ENCODE data around the gene CUEDC2.

The CUEDC2 gene

GRCh38 chr10:102408728-102409603 lies 23.4 kb downstream of the CUEDC2 start:
- no peak for DNase-seq

GRCh38 chr10:102408131-102408727 lies 24.1 kb downstream of the CUEDC2 start:
- DNase-seq = no peak

GRCh38 chr10:102407425-102408130 lies 24.8 kb downstream of the CUEDC2 start:
- no peak for DNase-seq

- no peak for DNase-seq
Observed at GRCh38 chr10:102406815-102407214, 25.6 kb downstream of the CUEDC2 start.

- no peak for DNase-seq
Observed at GRCh38 chr10:102405632-102406031, 26.7 kb downstream of the CUEDC2 start.

GRCh38 chr10:102405108-102405571 lies 27.2 kb downstream of the CUEDC2 start:
- DNase-seq = no peak

GRCh38 chr10:102404361-102405107 lies 27.8 kb downstream of the CUEDC2 start:
- no peak for DNase-seq

GRCh38 chr10:102403115-102403514 lies 29.3 kb downstream of the CUEDC2 start:
- no peak for DNase-seq

- no peak for DNase-seq
Observed at GRCh38 chr10:102402512-102402896, 29.9 kb downstream of the CUEDC2 start.

GRCh38 chr10:102401735-102402511 lies 30.5 kb downstream of the CUEDC2 start:
- DNase-seq = no peak

- DNase-seq = no peak
Observed at GRCh38 chr10:102401342-102401654, 31.1 kb downstream of the CUEDC2 start.

GRCh38 chr10:102400598-102401341 lies 31.6 kb downstream of the CUEDC2 start:
- DNase-seq = no peak

GRCh38 chr10:102400076-102400475 lies 32.3 kb downstream of the CUEDC2 start:
- no peak for DNase-seq

GRCh38 chr10:102399217-102400021 lies 33.0 kb downstream of the CUEDC2 start:
- DNase-seq = peak; percentile 94

GRCh38 chr10:102398172-102399020 lies 34.0 kb downstream of the CUEDC2 start:
- DNase-seq = no peak

GRCh38 chr10:102397222-102398171 lies 34.9 kb downstream of the CUEDC2 start:
- no peak for DNase-seq

GRCh38 chr10:102396730-102397151 lies 35.6 kb downstream of the CUEDC2 start:
- DNase-seq = no peak

GRCh38 chr10:102396317-102396650 lies 36.1 kb downstream of the CUEDC2 start:
- peak; percentile 45 for DNase-seq
